Fibroblast of villous mesenchyme (primary cell): ENCODE results near the gene KIF6. TPM values are rescaled to one million over a fixed set of nuclear protein-coding genes. Genes with fewer than 3 reads are reported as not detected.
A peak's percentile ranks its signal among the peaks of the same experiment; 100 is the strongest.

ENCODE experiments used
- DNase-seq: peaks from one replicate; pipeline ENCODE4 v3.0.0-alpha.2; 2010; ENCODE audit warnings: low read depth
- H3K4me3 ChIP-seq: 2 replicates; pipeline ENCODE4 v1.5.1; 2011; ENCODE audit warnings: low read depth, mild to moderate bottlenecking, low read length
- CTCF ChIP-seq: IDR thresholded peaks from 2 replicates; pipeline ENCODE4 v1.5.1; 2012; ENCODE audit warnings: low read depth, mild to moderate bottlenecking, low read length; ENCODE audit not compliant: insufficient read depth
- total RNA-seq: library from RNA; depleted of rRNA; stranded (reverse); fragments of >200 nt; gene quantifications from 2 replicates; pipeline ENCODE4 v1.2.3, GENCODE V29; 2012

Gene KIF6
- total RNA-seq, 1 donor, result 0.43 TPM

- no peak for DNase-seq
- TF ChIP-seq CTCF, result no peak
- H3K4me3 ChIP-seq, result no peak overlapping the region
These were observed 151.7 kb downstream of the KIF6 start for GRCh38 chr6:39573541-39573940.

GRCh38 chr6:39572661-39573340 lies 152.4 kb downstream of the KIF6 start:
- DNase-seq, result no peak
- H3K4me3 ChIP-seq, result no peak overlapping the region
- no peak for TF ChIP-seq CTCF

GRCh38 chr6:39568896-39569295 lies 156.3 kb downstream of the KIF6 start:
- no peak for TF ChIP-seq CTCF
- peak; percentile 12 for DNase-seq
- no peak overlapping the region for H3K4me3 ChIP-seq

GRCh38 chr6:39567091-39567490 lies 158.1 kb downstream of the KIF6 start:
- no peak overlapping the region for H3K4me3 ChIP-seq
- DNase-seq, result no peak
- TF ChIP-seq CTCF, result no peak

- no peak overlapping the region for H3K4me3 ChIP-seq
- DNase-seq, result no peak
- no peak for TF ChIP-seq CTCF
These were observed 158.8 kb downstream of the KIF6 start for GRCh38 chr6:39566456-39566855.

- no peak for DNase-seq
- TF ChIP-seq CTCF, result no peak
- H3K4me3 ChIP-seq, result no peak overlapping the region
These were observed 159.3 kb downstream of the KIF6 start for GRCh38 chr6:39565956-39566355.

- no peak for TF ChIP-seq CTCF
- no peak for DNase-seq
- H3K4me3 ChIP-seq, result no peak overlapping the region
These were observed 161.5 kb downstream of the KIF6 start for GRCh38 chr6:39563566-39564311.
